Measurements from ENCODE around the gene SOD1.

DNA sequence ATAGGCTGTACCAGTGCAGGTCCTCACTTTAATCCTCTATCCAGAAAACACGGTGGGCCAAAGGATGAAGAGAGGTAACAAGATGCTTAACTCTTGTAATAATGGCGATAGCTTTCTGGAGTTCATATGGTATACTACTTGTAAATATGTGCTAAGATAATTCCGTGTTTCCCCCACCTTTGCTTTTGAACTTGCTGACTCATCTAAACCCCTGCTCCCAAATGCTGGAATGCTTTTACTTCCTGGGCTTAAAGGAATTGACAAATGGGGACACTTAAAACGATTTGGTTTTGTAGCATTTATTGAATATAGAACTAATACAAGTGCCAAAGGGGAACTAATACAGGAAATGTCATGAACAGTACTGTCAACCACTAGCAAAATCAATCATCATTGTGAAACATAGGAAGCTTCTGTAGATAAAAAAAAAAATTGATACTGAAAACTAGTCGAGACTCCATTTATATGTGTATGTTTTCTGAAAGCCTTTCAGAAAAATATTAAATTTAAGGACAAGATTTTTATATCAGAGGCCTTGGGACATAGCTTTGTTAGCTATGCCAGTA lies 7.0 kb downstream of the SOD1 start:
- TF ChIP-seq, protein P1, sequence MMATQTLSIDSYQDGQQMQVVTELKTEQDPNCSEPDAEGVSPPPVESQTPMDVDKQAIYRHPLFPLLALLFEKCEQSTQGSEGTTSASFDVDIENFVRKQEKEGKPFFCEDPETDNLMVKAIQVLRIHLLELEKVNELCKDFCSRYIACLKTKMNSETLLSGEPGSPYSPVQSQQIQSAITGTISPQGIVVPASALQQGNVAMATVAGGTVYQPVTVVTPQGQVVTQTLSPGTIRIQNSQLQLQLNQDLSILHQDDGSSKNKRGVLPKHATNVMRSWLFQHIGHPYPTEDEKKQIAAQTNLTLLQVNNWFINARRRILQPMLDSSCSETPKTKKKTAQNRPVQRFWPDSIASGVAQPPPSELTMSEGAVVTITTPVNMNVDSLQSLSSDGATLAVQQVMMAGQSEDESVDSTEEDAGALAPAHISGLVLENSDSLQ (IDR thresholded peaks at IDR 0.05): no peak
- TF ChIP-seq CTBP1 (IDR thresholded peaks at IDR 0.05; ENCODE audit: borderline replicate concordance) (no peak), BHLHE40 (IDR thresholded peaks at IDR 0.05; ENCODE audit: borderline replicate concordance) (no peak), SUZ12 (IDR thresholded peaks at IDR 0.05) (no peak), ARNT (IDR thresholded peaks at IDR 0.05) (no peak), LEF1 (IDR thresholded peaks at IDR 0.05; ENCODE audit: borderline replicate concordance) (no peak), ELF4 (IDR thresholded peaks at IDR 0.05) (no peak)

Measured in HEK293T (cell line).